HepG2 (cell line): ENCODE results near the gene CC2D1A. TPM values are rescaled to one million over a fixed set of nuclear protein-coding genes. Genes with fewer than 3 reads are reported as not detected.

Experiments
- ATAC-seq: fragments of 200-7000 bp; cut with Tn5 transposase; 3 replicates; pipeline ENCODE4 v1.9.1; 2020; ENCODE audit warnings: mild to moderate bottlenecking, moderate library complexity
- BruUV-seq: library from RNA; stranded (reverse); fragments of 400-500 nt; replicated peaks from 2 replicates; lab custom pipeline; 2021; lab: Mats Ljungman, UMichigan
- CTCF ChIA-PET: fragments of 300-600 bp; formaldehyde crosslinking; extraction: SDS; loops from one replicate; lab custom pipeline; 2021; ENCODE audit warnings: low total read pairs, inconsistent platforms, low intra/inter-chr PET ratio; lab: Yijun Ruan, JAX
- POLR2A ChIA-PET: fragments of 350-600 bp; sonication (Branson Sonifier 250); formaldehyde crosslinking; loops from one replicate; lab custom pipeline; 2020; ENCODE audit warnings: antibody characterized with exemption, inconsistent platforms; lab: Yijun Ruan, JAX
- DNase-seq: peaks from one replicate; pipeline ENCODE4 v3.0.0-alpha.2; 2015; ENCODE audit warnings: low spot score
- FAIRE-seq: peaks from 3 replicates; lab custom pipeline; 2011; peaks lifted over from hg19 to GRCh38; lab: Jason Lieb, UNC
- H2AFZ ChIP-seq: one replicate; pipeline ENCODE4 v1.6.1; 2011; ENCODE audit warnings: low read length, inconsistent platforms
- H3K27ac ChIP-seq: fragments of 300-600 bp; 3 replicates; pipeline ENCODE4 v1.8.0; 2011; ENCODE audit warnings: mixed run types, mild to moderate bottlenecking, mixed read lengths, low read length, inconsistent platforms; ENCODE audit not compliant: insufficient read depth; ENCODE audit errors: extremely low read length
- H3K27me3 ChIP-seq, 2 experiments: fragments of 200-600 bp in 1 of 2; 2 replicates in 1 of 2; 3 replicates in 1 of 2; pipeline versions ENCODE4 v1.6.0 to v1.8.0; 2011; ENCODE audit warnings: low read length in 2 of 2, mild to moderate bottlenecking in 2 of 2, moderate library complexity in 2 of 2, inconsistent platforms in 1 of 2; ENCODE audit not compliant: insufficient read depth in 2 of 2, control insufficient read depth in 1 of 2
- H3K36me3 ChIP-seq, 2 experiments: fragments of 200-600 bp in 1 of 2; replicated peaks in 1 of 2; 2 replicates in 1 of 2; 3 replicates in 1 of 2; pipeline versions ENCODE4 v1.5.1 to v1.8.0; 2011; ENCODE audit warnings: low read length in 2 of 2, inconsistent platforms in 1 of 2; ENCODE audit not compliant: insufficient read depth in 2 of 2, control insufficient read depth in 1 of 2
- H3K4me1 ChIP-seq: 2 replicates; pipeline ENCODE4 v1.5.1; 2012; ENCODE audit warnings: low read length, inconsistent platforms; ENCODE audit not compliant: insufficient read depth
- H3K4me2 ChIP-seq: 2 replicates; pipeline ENCODE4 v1.6.0; 2011; ENCODE audit warnings: low read depth, low read length, inconsistent platforms
- H3K4me3 ChIP-seq, 3 experiments: fragments of 200-600 bp in 1 of 3; sonication (generic), shearing (Covaris generic) in 1 of 3; replicated peaks in 1 of 3; 2 replicates each; pipeline ENCODE4 v1.5.1; 2011 to 2016; ENCODE audit warnings: low read length in 3 of 3, inconsistent platforms in 2 of 3, low read depth in 2 of 3, mild to moderate bottlenecking in 2 of 3, control low read depth in 1 of 3, mixed read lengths in 1 of 3; ENCODE audit not compliant: insufficient read depth in 1 of 3
- H3K79me2 ChIP-seq: one replicate; pipeline ENCODE4 v1.6.1; 2011; ENCODE audit warnings: low read length, inconsistent platforms; ENCODE audit not compliant: insufficient read depth
- H3K9ac ChIP-seq: 2 replicates; pipeline ENCODE4 v1.6.0; 2011; ENCODE audit warnings: mild to moderate bottlenecking, low read depth, low read length, inconsistent platforms; ENCODE audit not compliant: insufficient read depth
- H3K9me3 ChIP-seq: 2 replicates; pipeline ENCODE4 v1.5.1; 2012; ENCODE audit warnings: mild to moderate bottlenecking, low read length
- H4K20me1 ChIP-seq: 2 replicates; pipeline ENCODE4 v1.6.0; 2011; ENCODE audit warnings: inconsistent platforms, mild to moderate bottlenecking, low read length, moderate library complexity; ENCODE audit not compliant: insufficient read depth
- ATF1 ChIP-seq: IDR thresholded peaks from 2 replicates; pipeline ENCODE4 v1.6.1; 2016; ENCODE audit warnings: mild to moderate bottlenecking, control low read depth
- CREM ChIP-seq, 2 experiments: sonication (generic) in 1 of 2; formaldehyde crosslinking in 1 of 2; IDR thresholded peaks; 2 replicates each; pipeline versions ENCODE4 v1.4.0 to v1.6.1; 2016 to 2020; ENCODE audit warnings: antibody characterized with exemption in 1 of 2, mild to moderate bottlenecking in 1 of 2, missing genetic modification reagents in 1 of 2
- HNRNPH1 ChIP-seq: fragments of 200-400 bp; formaldehyde crosslinking; optimal IDR thresholded peaks from 2 replicates; pipeline ENCODE3; 2017; ENCODE audit warnings: mild to moderate bottlenecking, low read depth, low read length
- KMT2A ChIP-seq: sonication (generic); formaldehyde crosslinking; IDR thresholded peaks from 2 replicates; pipeline ENCODE4 v1.4.0; 2020; ENCODE audit warnings: missing genetic modification reagents
- MTA3 ChIP-seq: sonication (generic); formaldehyde crosslinking; IDR thresholded peaks from 2 replicates; pipeline ENCODE4 v1.4.0; 2020; ENCODE audit warnings: missing genetic modification reagents
- ONECUT2 ChIP-seq: sonication (generic); formaldehyde crosslinking; IDR thresholded peaks from 2 replicates; pipeline ENCODE4 v1.4.0; 2020; ENCODE audit warnings: missing genetic modification reagents
- PRPF4 ChIP-seq: fragments of 200-400 bp; formaldehyde crosslinking; IDR thresholded peaks from 2 replicates; pipeline ENCODE4 v1.6.1; 2016; ENCODE audit warnings: low read length, low read depth; ENCODE audit not compliant: poor library complexity, severe bottlenecking
- REL ChIP-seq: sonication (generic); formaldehyde crosslinking; conservative IDR thresholded peaks from 2 replicates; pipeline ENCODE4 v1.8.0; 2022; ENCODE audit warnings: mild to moderate bottlenecking, missing genetic modification reagents, moderate library complexity
- UBTF ChIP-seq: sonication (generic); formaldehyde crosslinking; IDR thresholded peaks from 2 replicates; pipeline ENCODE4 v1.4.0; 2020; ENCODE audit warnings: mild to moderate bottlenecking, missing genetic modification reagents
- ZBTB7B ChIP-seq: sonication (generic); formaldehyde crosslinking; IDR thresholded peaks from 2 replicates; pipeline ENCODE4 v1.4.0; 2020; ENCODE audit warnings: missing genetic modification reagents
- ZEB1 ChIP-seq: IDR thresholded peaks from 2 replicates; pipeline ENCODE4 v1.6.1; 2012; ENCODE audit warnings: mild to moderate bottlenecking, low read depth, inconsistent platforms; ENCODE audit not compliant: insufficient replicate concordance
- WGBS: methylation state at CpG from one replicate; pipeline ENCODE4 v1.1.6; 2017; ENCODE audit warnings: low lambda C conversion rate; 5-methylcytosine and 5-hydroxymethylcytosine counted together
- in situ Hi-C: cut with HindIII; loops from 2 replicates; pipeline ENCODE4 v1.10.0; 2017; ENCODE audit warnings: low pct_unique_long_range_greater_than_20kb; ENCODE audit not compliant: extremely low pct_ligation_motif_present
- intact Hi-C: fragments of 100-400 bp; cut with micrococcal nuclease; formaldehyde crosslinking; loops from one replicate; pipeline ENCODE4 v1.10.0; 2022; ENCODE audit not compliant: unreplicated experiment
- polyA plus RNA-seq, 8 experiments: library from polyadenylated mRNA; depleted of rRNA in 3 of 8; stranded (reverse) in 7 of 8; unstranded in 1 of 8; fragments of >200 nt; fragmentation: Illumina TruSeq in 4 of 8; extraction: Trizol in 4 of 8; gene quantifications; 2 replicates each; pipeline versions ENCODE4 v1.2.1 to v1.2.3, GENCODE V29; 2011 to 2016; ENCODE audit warnings: low read depth in 4 of 8, missing spikeins in 1 of 8, mixed read lengths in 1 of 8; ENCODE audit not compliant: insufficient read depth in 1 of 8
- total RNA-seq, 5 experiments: library from RNA; depleted of rRNA; stranded (reverse); fragments of >200 nt; fragmentation: Illumina TruSeq; extraction: Trizol; gene quantifications; 2 replicates each; pipeline ENCODE4 v1.2.3, GENCODE V29; 2016; ENCODE audit warnings: low read depth in 1 of 5
- TF ChIP-seq, protein P1 (sequence below): sonication (generic); formaldehyde crosslinking; IDR thresholded peaks from 2 replicates; pipeline ENCODE4 v1.4.0; 2020; ENCODE audit warnings: missing genetic modification reagents
- TF ChIP-seq, protein P2 (sequence below), 2 experiments: fragments of 450-650 bp in 1 of 2; sonication (generic) in 1 of 2; formaldehyde crosslinking; IDR thresholded peaks; 2 replicates each; pipeline versions ENCODE4 v1.5.0 to v1.8.0; 2020 to 2022; ENCODE audit warnings: mild to moderate bottlenecking in 1 of 2, missing genetic modification reagents in 1 of 2

CC2D1A gene
- total and polyA plus RNA-seq, 2 of the 13 experiments (the other 11 are each of a cell fraction or from before 2014, with no cell fraction given), result 9.7 to 11.5 TPM

DNA sequence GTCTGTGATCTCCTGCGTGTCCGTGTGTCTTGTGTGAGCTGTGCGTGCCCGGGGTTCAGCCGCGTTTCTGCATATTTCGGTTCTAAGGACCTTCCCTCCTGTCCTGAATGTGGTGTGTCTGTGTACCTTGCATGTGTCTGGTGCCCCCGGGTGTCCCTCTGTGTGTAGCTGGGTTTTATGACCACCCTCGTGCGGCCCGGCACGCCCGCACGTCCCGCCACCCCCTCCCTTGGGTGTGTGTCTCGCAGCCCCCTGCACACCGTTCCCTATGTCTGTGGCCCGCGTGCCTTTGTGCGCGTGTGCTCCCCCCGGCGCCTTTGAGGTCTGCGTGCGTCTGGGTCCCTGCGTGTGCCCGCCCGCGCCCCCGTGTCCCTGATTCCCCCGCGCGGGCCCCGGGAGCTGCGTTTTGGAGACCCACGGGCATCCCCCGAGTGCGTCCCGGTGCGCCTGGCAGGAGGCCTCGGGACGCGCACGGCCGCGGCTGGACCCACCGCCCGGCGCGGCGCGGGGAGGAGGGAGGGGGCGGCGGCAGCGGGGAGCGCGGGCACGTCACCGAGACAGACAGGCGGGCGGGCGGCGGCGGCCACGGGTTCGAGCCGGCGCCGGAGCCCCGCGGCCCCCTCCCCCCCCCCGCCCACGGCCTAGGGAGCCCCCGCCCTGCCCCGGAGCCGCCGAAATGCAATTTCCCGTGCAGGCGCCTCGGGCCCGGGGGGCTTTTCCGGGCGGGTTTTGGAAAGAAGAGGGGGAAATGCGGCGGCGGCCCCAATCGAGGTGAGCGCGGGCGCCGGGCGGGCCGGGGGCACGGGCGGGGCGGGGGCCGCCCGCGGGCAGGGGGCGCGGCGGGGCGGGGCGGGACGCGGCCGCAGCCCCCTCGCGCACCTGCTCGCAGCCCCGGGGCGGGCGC is 41.1 kb upstream of the CC2D1A start:
- 5% methylated on average over 8 of the region's 113 CpGs for WGBS
- intact Hi-C loops, result loop anchor here (5.0 kb wide), 1 partner anchor 268 kb away; no protein-coding TSS in a partner anchor
- BruUV-seq, result no TSS peak
- H3K79me2 ChIP-seq, result no peaks in the 10 kb centered on the region
- H3K27ac ChIP-seq, result no peak overlapping the region
- H3K36me3 ChIP-seq, result no peaks in the 10 kb centered on the region
- H3K9ac ChIP-seq, result peak overlapping the region; percentile 49; the same call in 1 of the 2 replicates
- ChIA-PET CTCF (no interaction called here), POLR2A (no interaction called here)
- no peak overlapping the region for H2AFZ ChIP-seq
- H3K27me3 ChIP-seq, result peaks cover 0 to 9% of the 10 kb centered on the region in 2 experiments; a peak in 1 of 5 replicates
- no peak; the same call in 2 of the 3 replicates for ATAC-seq
- no peaks in the 10 kb centered on the region for H3K9me3 ChIP-seq
- in situ Hi-C loops, result loop anchor here (5.0 kb wide), 1 partner anchor 83 kb away; no protein-coding TSS in a partner anchor
- FAIRE-seq, result no peak
- peaks cover 36% of the 10 kb centered on the region for H3K4me1 ChIP-seq
- peak overlapping the region; percentile 49 to 70 (median 69); a peak in 5 of 6 replicates for H3K4me3 ChIP-seq
- H3K4me2 ChIP-seq, result peak overlapping the region; percentile 70
- DNase-seq, result no peak
- H4K20me1 ChIP-seq, result no peaks in the 10 kb centered on the region
- TF ChIP-seq ZBTB7B (CRISPR knock-in tag) (0 out of 2 replicates have a peak, but pooled peaks have one; percentile 29), ZEB1 (no peak), CREM (IDR thresholded peaks at IDR 0.05) (no peak), CREM (CRISPR knock-in tag; IDR thresholded peaks at IDR 0.05) (no peak), HNRNPH1 (no peak), MTA3 (CRISPR knock-in tag) (no peak), REL (CRISPR knock-in tag) (0 out of 2 replicates have a peak, but pooled peaks have one; percentile 35), ONECUT2 (CRISPR knock-in tag) (no peak), ATF1 (CRISPR knock-in tag) (no peak), PRPF4 (no peak), KMT2A (CRISPR knock-in tag) (no peak), UBTF (CRISPR knock-in tag) (peak; percentile 26; the same call in 1 of the 2 replicates)
- TF ChIP-seq, protein P1, sequence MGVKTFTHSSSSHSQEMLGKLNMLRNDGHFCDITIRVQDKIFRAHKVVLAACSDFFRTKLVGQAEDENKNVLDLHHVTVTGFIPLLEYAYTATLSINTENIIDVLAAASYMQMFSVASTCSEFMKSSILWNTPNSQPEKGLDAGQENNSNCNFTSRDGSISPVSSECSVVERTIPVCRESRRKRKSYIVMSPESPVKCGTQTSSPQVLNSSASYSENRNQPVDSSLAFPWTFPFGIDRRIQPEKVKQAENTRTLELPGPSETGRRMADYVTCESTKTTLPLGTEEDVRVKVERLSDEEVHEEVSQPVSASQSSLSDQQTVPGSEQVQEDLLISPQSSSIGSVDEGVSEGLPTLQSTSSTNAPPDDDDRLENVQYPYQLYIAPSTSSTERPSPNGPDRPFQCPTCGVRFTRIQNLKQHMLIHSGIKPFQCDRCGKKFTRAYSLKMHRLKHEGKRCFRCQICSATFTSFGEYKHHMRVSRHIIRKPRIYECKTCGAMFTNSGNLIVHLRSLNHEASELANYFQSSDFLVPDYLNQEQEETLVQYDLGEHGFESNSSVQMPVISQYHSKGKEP (CRISPR knock-in tag), result no peak
- TF ChIP-seq, protein P2, sequence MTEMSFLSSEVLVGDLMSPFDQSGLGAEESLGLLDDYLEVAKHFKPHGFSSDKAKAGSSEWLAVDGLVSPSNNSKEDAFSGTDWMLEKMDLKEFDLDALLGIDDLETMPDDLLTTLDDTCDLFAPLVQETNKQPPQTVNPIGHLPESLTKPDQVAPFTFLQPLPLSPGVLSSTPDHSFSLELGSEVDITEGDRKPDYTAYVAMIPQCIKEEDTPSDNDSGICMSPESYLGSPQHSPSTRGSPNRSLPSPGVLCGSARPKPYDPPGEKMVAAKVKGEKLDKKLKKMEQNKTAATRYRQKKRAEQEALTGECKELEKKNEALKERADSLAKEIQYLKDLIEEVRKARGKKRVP (CRISPR knock-in tag; IDR thresholded peaks at IDR 0.05), result no peak
